ENCODE data around the gene C2orf68. TPM values are rescaled to one million over a fixed set of nuclear protein-coding genes. Genes with fewer than 3 reads are reported as not detected.

Gene C2orf68
- total and polyA plus RNA-seq, 2 of the 13 experiments (the other 11 are each of a cell fraction or from before 2014, with no cell fraction given) = 47.1 to 77.4 TPM

DNA sequence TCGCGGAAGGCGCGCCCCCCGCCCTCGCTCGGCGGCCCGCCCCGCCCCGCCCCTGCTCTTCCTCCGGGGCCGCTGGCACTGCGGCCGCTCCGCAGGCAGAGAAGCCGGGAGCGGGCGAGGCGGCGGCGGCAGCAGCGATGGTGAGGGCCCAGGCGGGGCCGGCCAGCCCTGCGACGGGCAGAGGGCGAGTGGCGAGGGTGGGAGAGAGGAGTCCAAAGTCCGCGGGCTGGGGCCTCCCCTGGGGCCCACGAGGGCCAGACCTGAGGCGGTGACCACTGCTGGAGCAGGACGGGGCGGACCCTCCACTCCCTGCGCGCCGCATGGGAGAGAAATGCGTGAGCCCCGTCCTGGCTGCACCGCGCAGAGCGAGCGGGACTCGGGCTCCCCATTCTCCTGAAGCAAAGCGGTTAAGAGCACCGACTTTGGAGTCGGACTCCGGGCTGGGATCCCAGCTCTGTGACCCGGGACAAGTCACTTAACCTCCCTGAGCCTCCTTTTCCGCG is 27.5 kb downstream of the C2orf68 start, which contains the start of gene VAMP5 (continued):
- TF ChIP-seq, protein P1, sequence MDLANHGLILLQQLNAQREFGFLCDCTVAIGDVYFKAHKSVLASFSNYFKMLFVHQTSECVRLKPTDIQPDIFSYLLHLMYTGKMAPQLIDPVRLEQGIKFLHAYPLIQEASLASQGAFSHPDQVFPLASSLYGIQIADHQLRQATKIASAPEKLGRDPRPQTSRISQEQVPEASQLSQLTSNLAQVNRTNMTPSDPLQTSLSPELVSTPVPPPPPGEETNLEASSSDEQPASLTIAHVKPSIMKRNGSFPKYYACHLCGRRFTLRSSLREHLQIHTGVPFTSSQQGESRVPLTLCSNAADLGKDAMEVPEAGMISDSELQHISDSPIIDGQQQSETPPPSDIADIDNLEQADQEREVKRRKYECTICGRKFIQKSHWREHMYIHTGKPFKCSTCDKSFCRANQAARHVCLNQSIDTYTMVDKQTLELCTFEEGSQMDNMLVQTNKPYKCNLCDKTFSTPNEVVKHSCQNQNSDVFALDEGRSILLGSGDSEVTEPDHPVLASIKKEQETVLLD (CRISPR knock-in tag; IDR thresholded peaks at IDR 0.05; ENCODE audit: low read depth) = peak; percentile 65; the same call in 1 of the 2 replicates
- peak; percentile 68 for TF ChIP-seq BCL6 (CRISPR knock-in tag; IDR thresholded peaks at IDR 0.05)
- TF ChIP-seq AGO1 (IDR thresholded peaks at IDR 0.05; ENCODE audit: low read depth, low read length, poor library complexity, severe bottlenecking) = peak; percentile 84
- no peak for TF ChIP-seq HNRNPH1 (optimal IDR thresholded peaks at IDR 0.05; ENCODE audit: low read depth, low read length)
- TF ChIP-seq ZNF773 (CRISPR knock-in tag; IDR thresholded peaks at IDR 0.05; ENCODE audit: borderline replicate concordance) = no peak; the same call in 1 of the 2 replicates
- TF ChIP-seq SRF (IDR thresholded peaks at IDR 0.05; ENCODE audit: low read depth, low read length) = no peak
- TF ChIP-seq FOXJ3 (CRISPR knock-in tag; IDR thresholded peaks at IDR 0.05; ENCODE audit: borderline replicate concordance) = no peak; the same call in 1 of the 2 replicates
- peak; percentile 45 for TF ChIP-seq ZNF749 (CRISPR knock-in tag; IDR thresholded peaks at IDR 0.05; ENCODE audit: borderline replicate concordance)
- peak; percentile 73; the same call in 1 of the 2 replicates for TF ChIP-seq TFAP4 (IDR thresholded peaks at IDR 0.05; ENCODE audit: borderline replicate concordance, low read depth)
- TF ChIP-seq ZSCAN31 (CRISPR knock-in tag; IDR thresholded peaks at IDR 0.05; ENCODE audit: low read depth) = peak; percentile 85
- TF ChIP-seq NFKBIZ (CRISPR knock-in tag; IDR thresholded peaks at IDR 0.05) = peak; percentile 76; the same call in 1 of the 2 replicates
- TF ChIP-seq ZNF619 (CRISPR knock-in tag; IDR thresholded peaks at IDR 0.05) = no peak
- no peak; the same call in 1 of the 2 replicates for TF ChIP-seq GPN1 (CRISPR knock-in tag; IDR thresholded peaks at IDR 0.05; ENCODE audit: borderline replicate concordance)
- peak; percentile 85; the same call in 1 of the 2 replicates for TF ChIP-seq SALL1 (CRISPR knock-in tag; IDR thresholded peaks at IDR 0.05)
- TF ChIP-seq TRIM22 (IDR thresholded peaks at IDR 0.05) = no peak
- peak; percentile 56 for TF ChIP-seq RAD21 (CRISPR knock-in tag; IDR thresholded peaks at IDR 0.05)
- TF ChIP-seq ZNF510 (CRISPR knock-in tag; IDR thresholded peaks at IDR 0.05; ENCODE audit: low read depth) = peak; percentile 83; the same call in 1 of the 2 replicates
- TF ChIP-seq NR2F2 (IDR thresholded peaks at IDR 0.05; ENCODE audit: borderline replicate concordance, low read depth) = 0 out of 2 replicates have a peak, but pooled peaks have one; percentile 12
- no peak for TF ChIP-seq SMARCE1 (IDR thresholded peaks at IDR 0.05; ENCODE audit: borderline replicate concordance)
- TF ChIP-seq, protein P2, sequence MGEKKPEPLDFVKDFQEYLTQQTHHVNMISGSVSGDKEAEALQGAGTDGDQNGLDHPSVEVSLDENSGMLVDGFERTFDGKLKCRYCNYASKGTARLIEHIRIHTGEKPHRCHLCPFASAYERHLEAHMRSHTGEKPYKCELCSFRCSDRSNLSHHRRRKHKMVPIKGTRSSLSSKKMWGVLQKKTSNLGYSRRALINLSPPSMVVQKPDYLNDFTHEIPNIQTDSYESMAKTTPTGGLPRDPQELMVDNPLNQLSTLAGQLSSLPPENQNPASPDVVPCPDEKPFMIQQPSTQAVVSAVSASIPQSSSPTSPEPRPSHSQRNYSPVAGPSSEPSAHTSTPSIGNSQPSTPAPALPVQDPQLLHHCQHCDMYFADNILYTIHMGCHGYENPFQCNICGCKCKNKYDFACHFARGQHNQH (CRISPR knock-in tag; IDR thresholded peaks at IDR 0.05) = no peak
- TF ChIP-seq SUZ12 (IDR thresholded peaks at IDR 0.05; ENCODE audit: low read depth, low read length) = no peak
- TF ChIP-seq ZNF251 (CRISPR knock-in tag; IDR thresholded peaks at IDR 0.05) = no peak
- TF ChIP-seq RARA (CRISPR knock-in tag; IDR thresholded peaks at IDR 0.05) = peak; percentile 75
- no peak for TF ChIP-seq ZNF841 (CRISPR knock-in tag; IDR thresholded peaks at IDR 0.05; ENCODE audit: borderline replicate concordance)
- no peak; the same call in 1 of the 2 replicates for TF ChIP-seq ZNF225 (CRISPR knock-in tag; IDR thresholded peaks at IDR 0.05)
- TF ChIP-seq U2AF1 (optimal IDR thresholded peaks at IDR 0.05; ENCODE audit: low read depth, low read length) = no peak
- peak; percentile 92 for TF ChIP-seq NFKB2 (CRISPR knock-in tag; IDR thresholded peaks at IDR 0.05; ENCODE audit: borderline replicate concordance)
- no peak for TF ChIP-seq ZNF326 (CRISPR knock-in tag; IDR thresholded peaks at IDR 0.05; ENCODE audit: borderline replicate concordance)
- peak; percentile 83 for TF ChIP-seq ADNP (CRISPR knock-in tag; IDR thresholded peaks at IDR 0.05)
